HEK293 (cell line): ENCODE results near the gene TSEN2.

ENCODE experiments used
- GLI4 ChIP-seq: fragments of 450-650 bp; formaldehyde crosslinking; IDR thresholded peaks from 2 replicates; pipeline ENCODE4 v1.5.1; 2016; ENCODE audit warnings: missing biosample characterization, missing genetic modification characterization
- MZF1 ChIP-seq: fragments of 450-650 bp; formaldehyde crosslinking; IDR thresholded peaks from 2 replicates; pipeline ENCODE4 v1.5.1; 2017; ENCODE audit warnings: missing biosample characterization, missing genetic modification characterization, borderline replicate concordance
- ZBTB21 ChIP-seq: fragments of 450-650 bp; formaldehyde crosslinking; IDR thresholded peaks from 2 replicates; pipeline ENCODE4 v1.5.1; 2017; ENCODE audit warnings: missing biosample characterization, missing genetic modification characterization
- ZBTB7A ChIP-seq: fragments of 450-650 bp; formaldehyde crosslinking; IDR thresholded peaks from 2 replicates; pipeline ENCODE4 v1.5.1; 2016; ENCODE audit warnings: low read depth, missing biosample characterization, missing genetic modification characterization
- ZFP3 ChIP-seq: fragments of 450-650 bp; formaldehyde crosslinking; IDR thresholded peaks from 2 replicates; pipeline ENCODE4 v1.5.1; 2016; ENCODE audit warnings: low read depth, missing biosample characterization, missing genetic modification characterization
- ZNF239 ChIP-seq: fragments of 450-650 bp; formaldehyde crosslinking; IDR thresholded peaks from 2 replicates; pipeline ENCODE4 v1.5.1; 2016; ENCODE audit warnings: missing biosample characterization, missing genetic modification characterization
- ZNF585B ChIP-seq: fragments of 450-650 bp; formaldehyde crosslinking; IDR thresholded peaks from 2 replicates; pipeline ENCODE4 v1.5.1; 2016; ENCODE audit warnings: missing biosample characterization, missing genetic modification characterization
- TF ChIP-seq, protein P1 (sequence below): fragments of 450-650 bp; formaldehyde crosslinking; IDR thresholded peaks from 2 replicates; pipeline ENCODE4 v1.5.1; 2017; ENCODE audit warnings: missing biosample characterization, missing genetic modification characterization
- TF ChIP-seq, protein P2 (sequence below): fragments of 450-650 bp; formaldehyde crosslinking; IDR thresholded peaks from 2 replicates; pipeline ENCODE4 v1.5.1; 2016; ENCODE audit warnings: missing biosample characterization, missing genetic modification characterization, low read depth
- TF ChIP-seq, protein P3 (sequence below): fragments of 450-650 bp; formaldehyde crosslinking; IDR thresholded peaks from 2 replicates; pipeline ENCODE4 v1.5.1; 2017; ENCODE audit warnings: missing biosample characterization, missing genetic modification characterization
- TF ChIP-seq, protein P4 (sequence below): fragments of 450-650 bp; formaldehyde crosslinking; IDR thresholded peaks from 2 replicates; pipeline ENCODE4 v1.5.1; 2016; ENCODE audit warnings: missing biosample characterization, missing genetic modification characterization
- TF ChIP-seq, protein P5 (sequence below): fragments of 450-650 bp; formaldehyde crosslinking; IDR thresholded peaks from 2 replicates; pipeline ENCODE4 v1.5.1; 2016; ENCODE audit warnings: missing biosample characterization, missing genetic modification characterization

DNA sequence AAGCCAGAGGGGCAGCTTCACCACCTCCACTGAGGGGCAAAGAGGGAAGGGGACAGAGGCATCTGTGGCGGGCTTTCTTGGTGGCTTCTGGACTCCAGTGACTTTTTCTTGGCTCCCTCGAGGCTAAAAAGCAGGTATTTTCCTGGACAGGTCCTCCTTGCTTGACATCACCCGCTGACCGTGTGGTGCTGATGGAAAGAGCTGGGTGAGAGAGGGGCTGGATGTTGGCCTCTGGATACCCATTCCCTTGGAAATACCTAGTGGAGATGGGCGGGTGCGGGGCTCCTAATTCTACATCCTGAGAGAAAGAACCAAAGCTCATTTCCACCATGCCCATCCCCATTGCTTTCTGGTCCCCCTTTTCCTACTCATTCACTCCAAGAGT is 47.1 kb upstream of the TSEN2 start:
- TF ChIP-seq ZNF239 (tag by site-specific recombination): no peak
- TF ChIP-seq, protein P1, sequence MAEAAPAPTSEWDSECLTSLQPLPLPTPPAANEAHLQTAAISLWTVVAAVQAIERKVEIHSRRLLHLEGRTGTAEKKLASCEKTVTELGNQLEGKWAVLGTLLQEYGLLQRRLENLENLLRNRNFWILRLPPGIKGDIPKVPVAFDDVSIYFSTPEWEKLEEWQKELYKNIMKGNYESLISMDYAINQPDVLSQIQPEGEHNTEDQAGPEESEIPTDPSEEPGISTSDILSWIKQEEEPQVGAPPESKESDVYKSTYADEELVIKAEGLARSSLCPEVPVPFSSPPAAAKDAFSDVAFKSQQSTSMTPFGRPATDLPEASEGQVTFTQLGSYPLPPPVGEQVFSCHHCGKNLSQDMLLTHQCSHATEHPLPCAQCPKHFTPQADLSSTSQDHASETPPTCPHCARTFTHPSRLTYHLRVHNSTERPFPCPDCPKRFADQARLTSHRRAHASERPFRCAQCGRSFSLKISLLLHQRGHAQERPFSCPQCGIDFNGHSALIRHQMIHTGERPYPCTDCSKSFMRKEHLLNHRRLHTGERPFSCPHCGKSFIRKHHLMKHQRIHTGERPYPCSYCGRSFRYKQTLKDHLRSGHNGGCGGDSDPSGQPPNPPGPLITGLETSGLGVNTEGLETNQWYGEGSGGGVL (tag by site-specific recombination): no peak
- TF ChIP-seq, protein P2, sequence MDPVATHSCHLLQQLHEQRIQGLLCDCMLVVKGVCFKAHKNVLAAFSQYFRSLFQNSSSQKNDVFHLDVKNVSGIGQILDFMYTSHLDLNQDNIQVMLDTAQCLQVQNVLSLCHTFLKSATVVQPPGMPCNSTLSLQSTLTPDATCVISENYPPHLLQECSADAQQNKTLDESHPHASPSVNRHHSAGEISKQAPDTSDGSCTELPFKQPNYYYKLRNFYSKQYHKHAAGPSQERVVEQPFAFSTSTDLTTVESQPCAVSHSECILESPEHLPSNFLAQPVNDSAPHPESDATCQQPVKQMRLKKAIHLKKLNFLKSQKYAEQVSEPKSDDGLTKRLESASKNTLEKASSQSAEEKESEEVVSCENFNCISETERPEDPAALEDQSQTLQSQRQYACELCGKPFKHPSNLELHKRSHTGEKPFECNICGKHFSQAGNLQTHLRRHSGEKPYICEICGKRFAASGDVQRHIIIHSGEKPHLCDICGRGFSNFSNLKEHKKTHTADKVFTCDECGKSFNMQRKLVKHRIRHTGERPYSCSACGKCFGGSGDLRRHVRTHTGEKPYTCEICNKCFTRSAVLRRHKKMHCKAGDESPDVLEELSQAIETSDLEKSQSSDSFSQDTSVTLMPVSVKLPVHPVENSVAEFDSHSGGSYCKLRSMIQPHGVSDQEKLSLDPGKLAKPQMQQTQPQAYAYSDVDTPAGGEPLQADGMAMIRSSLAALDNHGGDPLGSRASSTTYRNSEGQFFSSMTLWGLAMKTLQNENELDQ (tag by site-specific recombination): no peak
- TF ChIP-seq, protein P3, sequence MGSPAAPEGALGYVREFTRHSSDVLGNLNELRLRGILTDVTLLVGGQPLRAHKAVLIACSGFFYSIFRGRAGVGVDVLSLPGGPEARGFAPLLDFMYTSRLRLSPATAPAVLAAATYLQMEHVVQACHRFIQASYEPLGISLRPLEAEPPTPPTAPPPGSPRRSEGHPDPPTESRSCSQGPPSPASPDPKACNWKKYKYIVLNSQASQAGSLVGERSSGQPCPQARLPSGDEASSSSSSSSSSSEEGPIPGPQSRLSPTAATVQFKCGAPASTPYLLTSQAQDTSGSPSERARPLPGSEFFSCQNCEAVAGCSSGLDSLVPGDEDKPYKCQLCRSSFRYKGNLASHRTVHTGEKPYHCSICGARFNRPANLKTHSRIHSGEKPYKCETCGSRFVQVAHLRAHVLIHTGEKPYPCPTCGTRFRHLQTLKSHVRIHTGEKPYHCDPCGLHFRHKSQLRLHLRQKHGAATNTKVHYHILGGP (tag by site-specific recombination): no peak
- TF ChIP-seq ZBTB7A (tag by site-specific recombination): no peak
- no peak for TF ChIP-seq MZF1
- TF ChIP-seq, protein P4, sequence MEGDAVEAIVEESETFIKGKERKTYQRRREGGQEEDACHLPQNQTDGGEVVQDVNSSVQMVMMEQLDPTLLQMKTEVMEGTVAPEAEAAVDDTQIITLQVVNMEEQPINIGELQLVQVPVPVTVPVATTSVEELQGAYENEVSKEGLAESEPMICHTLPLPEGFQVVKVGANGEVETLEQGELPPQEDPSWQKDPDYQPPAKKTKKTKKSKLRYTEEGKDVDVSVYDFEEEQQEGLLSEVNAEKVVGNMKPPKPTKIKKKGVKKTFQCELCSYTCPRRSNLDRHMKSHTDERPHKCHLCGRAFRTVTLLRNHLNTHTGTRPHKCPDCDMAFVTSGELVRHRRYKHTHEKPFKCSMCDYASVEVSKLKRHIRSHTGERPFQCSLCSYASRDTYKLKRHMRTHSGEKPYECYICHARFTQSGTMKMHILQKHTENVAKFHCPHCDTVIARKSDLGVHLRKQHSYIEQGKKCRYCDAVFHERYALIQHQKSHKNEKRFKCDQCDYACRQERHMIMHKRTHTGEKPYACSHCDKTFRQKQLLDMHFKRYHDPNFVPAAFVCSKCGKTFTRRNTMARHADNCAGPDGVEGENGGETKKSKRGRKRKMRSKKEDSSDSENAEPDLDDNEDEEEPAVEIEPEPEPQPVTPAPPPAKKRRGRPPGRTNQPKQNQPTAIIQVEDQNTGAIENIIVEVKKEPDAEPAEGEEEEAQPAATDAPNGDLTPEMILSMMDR: no peak
- TF ChIP-seq ZFP3: no peak
- TF ChIP-seq, protein P5, sequence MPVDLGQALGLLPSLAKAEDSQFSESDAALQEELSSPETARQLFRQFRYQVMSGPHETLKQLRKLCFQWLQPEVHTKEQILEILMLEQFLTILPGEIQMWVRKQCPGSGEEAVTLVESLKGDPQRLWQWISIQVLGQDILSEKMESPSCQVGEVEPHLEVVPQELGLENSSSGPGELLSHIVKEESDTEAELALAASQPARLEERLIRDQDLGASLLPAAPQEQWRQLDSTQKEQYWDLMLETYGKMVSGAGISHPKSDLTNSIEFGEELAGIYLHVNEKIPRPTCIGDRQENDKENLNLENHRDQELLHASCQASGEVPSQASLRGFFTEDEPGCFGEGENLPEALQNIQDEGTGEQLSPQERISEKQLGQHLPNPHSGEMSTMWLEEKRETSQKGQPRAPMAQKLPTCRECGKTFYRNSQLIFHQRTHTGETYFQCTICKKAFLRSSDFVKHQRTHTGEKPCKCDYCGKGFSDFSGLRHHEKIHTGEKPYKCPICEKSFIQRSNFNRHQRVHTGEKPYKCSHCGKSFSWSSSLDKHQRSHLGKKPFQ: no peak
- no peak for TF ChIP-seq ZNF585B (tag by site-specific recombination)
- no peak for TF ChIP-seq GLI4
- TF ChIP-seq ZBTB21: no peak
